ENCODE data around the gene GPN2.

DNA sequence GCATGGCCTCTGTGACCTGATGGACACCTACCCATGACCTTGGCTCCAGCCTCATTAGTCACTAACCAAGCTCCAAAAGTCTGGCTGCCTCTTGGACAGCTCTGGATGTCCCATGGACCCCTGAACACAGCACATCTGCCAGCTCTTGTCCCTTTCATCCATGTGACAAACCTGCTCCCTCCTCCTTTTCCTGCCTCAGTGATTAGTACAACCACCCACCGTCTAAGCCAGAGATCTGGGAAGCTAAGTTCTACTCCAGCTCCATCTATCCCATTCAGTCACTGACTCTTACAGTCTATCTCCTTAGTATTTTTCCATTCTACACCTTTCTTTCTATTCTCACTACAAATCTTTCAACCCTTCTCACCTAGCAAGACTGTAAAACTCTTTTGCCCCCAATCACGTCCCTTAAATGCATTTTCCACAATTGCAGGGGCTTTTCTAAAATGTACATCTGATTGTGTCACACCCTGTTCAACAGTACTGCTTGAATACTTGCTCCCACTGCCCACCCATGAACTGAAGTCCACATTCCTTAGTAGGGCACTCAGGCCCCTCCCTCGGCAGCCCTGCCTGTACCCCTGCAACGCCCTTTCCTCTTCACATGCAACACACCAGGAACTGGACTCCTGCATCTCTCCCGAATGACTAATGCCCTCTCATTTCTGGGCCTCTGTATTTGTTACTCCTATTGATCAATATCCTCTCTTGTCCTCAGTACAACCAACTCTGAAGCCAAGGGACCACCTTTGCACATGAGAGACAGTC is 7.2 kb downstream of the GPN2 start:
- TF ChIP-seq GATA3 (IDR thresholded peaks at IDR 0.05; ENCODE audit: low read depth, low read length) (no peak), GATA2 (IDR thresholded peaks at IDR 0.05; ENCODE audit: low read depth, low read length) (no peak)

All from SH-SY5Y (cell line).